HEK293 (cell line): ENCODE results near the gene HAUS6.

Experiments used
- ZBTB17 ChIP-seq: fragments of 450-650 bp; formaldehyde crosslinking; IDR thresholded peaks from 2 replicates; pipeline ENCODE4 v1.5.1; 2016; ENCODE audit warnings: missing biosample characterization, missing genetic modification characterization
- ZNF335 ChIP-seq: fragments of 450-650 bp; formaldehyde crosslinking; conservative IDR thresholded peaks from 2 replicates; pipeline ENCODE4 v1.5.1; 2016; ENCODE audit warnings: missing biosample characterization, missing genetic modification characterization
- ZNF366 ChIP-seq: fragments of 450-650 bp; formaldehyde crosslinking; conservative IDR thresholded peaks from 2 replicates; pipeline ENCODE4 v1.5.1; 2016; ENCODE audit warnings: missing biosample characterization, missing genetic modification characterization
- ZSCAN4 ChIP-seq: fragments of 450-650 bp; formaldehyde crosslinking; IDR thresholded peaks from 2 replicates; pipeline ENCODE4 v1.5.1; 2017; ENCODE audit warnings: missing biosample characterization, missing genetic modification characterization
- TF ChIP-seq, protein P1 (sequence below): fragments of 450-650 bp; formaldehyde crosslinking; IDR thresholded peaks from 2 replicates; pipeline ENCODE4 v1.5.1; 2016; ENCODE audit warnings: missing biosample characterization, missing genetic modification characterization

- TF ChIP-seq ZSCAN4 (tag by site-specific recombination) (no peak), ZNF366 (tag by site-specific recombination) (no peak), ZNF335 (tag by site-specific recombination) (no peak), ZBTB17 (tag by site-specific recombination) (no peak)
- TF ChIP-seq, protein P1, sequence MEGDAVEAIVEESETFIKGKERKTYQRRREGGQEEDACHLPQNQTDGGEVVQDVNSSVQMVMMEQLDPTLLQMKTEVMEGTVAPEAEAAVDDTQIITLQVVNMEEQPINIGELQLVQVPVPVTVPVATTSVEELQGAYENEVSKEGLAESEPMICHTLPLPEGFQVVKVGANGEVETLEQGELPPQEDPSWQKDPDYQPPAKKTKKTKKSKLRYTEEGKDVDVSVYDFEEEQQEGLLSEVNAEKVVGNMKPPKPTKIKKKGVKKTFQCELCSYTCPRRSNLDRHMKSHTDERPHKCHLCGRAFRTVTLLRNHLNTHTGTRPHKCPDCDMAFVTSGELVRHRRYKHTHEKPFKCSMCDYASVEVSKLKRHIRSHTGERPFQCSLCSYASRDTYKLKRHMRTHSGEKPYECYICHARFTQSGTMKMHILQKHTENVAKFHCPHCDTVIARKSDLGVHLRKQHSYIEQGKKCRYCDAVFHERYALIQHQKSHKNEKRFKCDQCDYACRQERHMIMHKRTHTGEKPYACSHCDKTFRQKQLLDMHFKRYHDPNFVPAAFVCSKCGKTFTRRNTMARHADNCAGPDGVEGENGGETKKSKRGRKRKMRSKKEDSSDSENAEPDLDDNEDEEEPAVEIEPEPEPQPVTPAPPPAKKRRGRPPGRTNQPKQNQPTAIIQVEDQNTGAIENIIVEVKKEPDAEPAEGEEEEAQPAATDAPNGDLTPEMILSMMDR (tag by site-specific recombination): no peak
Measured at GRCh38 chr9:19145881-19146280, 43.2 kb upstream of the HAUS6 start.
